ENCODE results near the gene NDUFV1.

Gene NDUFV1

DNA sequence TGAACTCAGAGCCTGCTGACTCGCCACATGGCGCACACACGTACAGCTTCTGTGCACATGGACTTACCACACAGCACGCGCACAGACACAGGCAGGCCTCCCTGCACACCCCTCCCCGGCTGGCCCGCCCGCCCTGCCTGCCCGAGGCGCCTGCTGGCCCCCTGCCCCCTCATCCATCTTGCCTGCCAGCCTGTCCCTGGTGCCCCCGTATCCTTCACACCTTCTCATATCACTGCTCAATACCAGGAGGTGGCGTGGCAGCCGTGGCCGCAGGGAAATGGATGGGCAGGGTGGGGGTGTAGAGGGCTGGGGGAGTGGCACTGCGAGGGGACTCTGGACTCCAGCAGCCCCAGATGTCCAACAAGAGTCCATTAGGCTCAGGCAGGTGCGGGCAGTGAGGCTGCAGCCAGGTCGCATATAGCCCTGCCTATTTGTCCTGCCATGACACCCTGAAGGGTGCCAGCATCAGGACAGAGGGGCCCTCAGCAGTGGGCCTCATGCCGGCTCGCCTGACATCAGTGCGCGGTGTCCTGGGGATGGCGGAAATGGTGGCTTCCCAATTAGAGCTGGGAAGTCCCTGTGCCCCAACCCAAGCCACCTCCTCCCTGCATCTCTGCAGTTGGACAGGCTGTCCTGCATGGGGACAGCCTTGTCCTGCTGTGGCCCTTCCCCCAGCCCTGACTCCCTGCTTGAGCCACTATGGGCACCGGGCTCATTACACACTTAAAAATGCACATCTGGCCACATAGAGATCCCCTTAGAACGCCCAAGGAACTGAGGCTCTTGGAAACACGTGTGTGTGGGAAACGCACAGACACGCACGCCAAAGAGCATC, 34.8 kb downstream of the NDUFV1 start:
- no peak for DNase-seq

DNA sequence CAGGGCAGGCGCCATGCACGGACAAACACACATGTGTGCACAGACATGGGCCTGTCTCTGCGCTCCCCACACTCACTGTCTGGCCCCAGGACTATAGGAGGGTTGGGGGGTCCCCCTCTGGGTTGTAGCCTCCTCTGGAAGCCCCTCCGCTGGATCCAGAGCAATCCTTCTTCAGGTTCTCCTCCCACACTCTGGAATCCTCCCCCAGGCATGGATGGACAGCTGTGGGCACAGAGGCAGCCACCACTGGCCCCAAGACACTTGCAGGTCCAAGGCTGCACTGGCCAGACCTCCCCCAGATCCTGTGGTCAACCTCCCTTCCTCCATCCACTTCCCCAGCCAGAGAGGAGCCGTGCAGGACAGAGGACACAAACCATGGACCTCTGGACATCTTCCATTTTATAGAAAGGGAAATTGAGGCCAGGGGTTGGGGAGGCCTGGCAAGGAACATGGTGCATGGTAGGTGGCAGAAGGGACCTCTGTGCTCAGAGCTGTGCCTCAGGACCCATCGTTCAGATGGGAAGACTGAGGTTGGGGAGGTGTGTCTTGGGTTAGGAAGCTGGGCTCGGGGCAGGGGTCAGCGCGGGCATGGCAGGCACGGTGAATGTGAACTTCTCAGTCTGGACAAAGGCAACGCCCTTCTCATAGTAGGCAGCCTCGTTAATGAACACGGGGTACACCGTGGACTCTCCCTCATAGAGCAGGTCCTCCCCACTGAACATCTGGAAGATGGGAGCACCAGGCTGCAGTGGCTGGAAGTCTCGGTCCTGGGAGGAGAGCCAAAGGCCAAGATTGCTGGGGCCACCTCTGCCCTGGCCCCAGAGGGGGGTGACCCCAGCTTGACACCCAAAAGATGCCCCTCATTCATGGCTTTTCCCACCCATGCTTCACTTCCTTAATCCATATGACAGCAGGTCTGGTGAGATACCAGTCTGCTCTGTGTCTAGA, 35.7 kb downstream of the NDUFV1 start:
- DNase-seq = no peak

DNA sequence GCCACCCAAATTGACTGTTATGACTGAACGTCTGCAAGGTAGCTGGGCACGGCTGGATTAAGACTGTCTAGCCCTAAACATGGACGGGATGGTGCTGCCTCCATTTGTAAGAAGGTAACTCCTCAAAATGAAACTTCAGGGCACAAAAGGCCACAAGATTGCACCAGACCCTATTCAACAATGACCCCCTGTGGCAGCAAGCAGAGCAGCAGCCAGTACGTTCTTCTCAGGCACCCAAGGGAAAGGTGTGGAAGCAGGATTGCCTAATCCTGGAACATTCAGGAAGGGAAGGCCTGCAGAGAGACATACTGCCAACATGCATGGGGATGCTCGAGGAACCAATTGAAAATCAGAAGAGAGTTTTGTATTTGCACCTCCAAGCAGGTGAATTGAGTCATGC, 37.3 kb downstream of the NDUFV1 start:
- no peak for DNase-seq

DNA sequence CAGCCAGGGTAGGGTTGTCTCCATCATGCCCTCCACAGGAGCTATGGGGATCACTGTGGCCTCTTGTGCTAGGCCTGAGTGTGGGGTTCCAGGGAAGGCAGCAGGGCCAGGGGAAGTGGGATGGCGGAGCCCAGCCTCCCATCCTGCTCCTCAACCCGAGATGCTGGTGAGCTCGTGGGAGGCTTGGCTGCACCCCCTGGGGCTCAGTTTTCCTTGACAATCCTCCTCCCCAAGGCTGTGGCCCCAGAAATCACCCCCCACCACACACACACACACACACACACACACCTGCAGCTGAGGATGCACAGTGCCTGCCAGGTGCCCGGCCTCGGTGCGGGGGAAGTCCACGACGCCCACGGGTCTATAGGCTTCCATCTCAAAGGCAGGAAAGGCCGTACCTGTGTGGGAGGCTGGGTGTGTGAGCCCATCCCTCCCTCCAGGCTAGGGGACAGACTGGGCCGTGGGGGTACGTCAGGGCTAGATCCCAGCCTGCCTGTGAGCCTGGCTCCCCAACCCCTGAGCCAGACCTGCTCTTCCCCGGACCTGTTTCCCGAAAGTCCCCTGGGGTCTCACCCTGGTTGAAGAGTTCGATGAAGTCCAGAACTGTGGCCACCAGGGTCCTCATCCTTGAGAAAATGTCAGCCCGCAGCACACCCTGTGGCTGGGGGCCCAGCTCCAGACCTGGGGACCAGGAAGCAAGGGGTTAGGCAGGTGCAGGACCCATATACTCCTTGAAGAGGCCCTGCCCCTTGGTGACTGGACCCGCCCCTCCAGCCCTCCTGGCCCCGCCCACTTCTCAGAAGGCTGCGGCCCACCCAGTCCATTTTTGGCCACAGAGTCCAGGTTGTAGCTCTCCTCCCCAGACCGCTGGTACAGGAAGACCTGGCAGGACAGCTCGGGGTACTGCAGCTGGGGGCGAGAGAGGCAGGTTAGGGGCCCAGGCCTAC, 38.0 kb downstream of the NDUFV1 start:
- DNase-seq = no peak

DNA sequence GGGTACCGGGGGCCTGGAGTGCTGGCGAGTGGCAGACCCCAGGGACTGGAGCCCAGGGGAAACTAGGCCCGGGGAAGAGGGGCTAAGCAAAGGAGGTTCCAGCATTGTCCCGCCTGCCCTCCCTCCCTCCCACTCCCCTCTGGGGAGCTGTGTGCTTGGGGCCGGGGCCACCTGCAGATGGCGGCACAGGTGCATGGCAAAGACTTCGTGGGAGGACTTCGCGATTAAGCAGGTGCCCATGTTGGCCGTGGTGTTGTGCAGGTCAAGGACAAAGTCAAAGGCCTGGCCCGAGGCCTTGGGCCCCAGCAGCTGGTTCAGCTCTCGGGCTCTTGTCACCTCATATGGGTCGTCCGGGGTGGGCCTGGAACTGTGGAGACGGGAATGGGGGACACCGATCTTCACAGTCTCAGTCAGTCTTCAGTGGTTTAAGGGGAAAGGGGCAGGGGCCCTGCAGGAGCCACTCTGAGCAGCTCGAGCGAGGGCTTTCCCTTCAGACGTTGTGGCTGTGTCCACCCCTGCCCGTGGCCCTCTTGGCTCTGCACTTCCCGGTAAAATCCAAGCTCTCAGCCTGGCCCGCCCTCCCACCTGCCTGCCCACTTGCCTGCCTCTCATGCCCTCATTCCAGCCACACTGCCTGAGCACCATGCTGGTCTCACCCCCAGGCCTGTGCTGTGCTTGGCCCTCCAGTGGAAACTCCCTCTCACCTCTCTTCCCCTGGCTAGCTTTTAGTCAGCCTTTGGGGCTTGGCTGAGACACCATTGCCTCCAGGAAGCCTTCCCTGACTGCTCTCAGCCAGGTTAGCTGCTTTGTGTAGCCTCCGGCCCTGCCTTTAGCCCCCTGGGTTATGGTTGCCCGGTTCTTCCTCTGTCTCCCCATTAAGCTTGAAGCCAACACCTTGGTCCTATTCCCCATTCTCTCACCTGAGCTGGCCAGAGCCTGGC, 39.1 kb downstream of the NDUFV1 start:
- no peak for DNase-seq

DNA sequence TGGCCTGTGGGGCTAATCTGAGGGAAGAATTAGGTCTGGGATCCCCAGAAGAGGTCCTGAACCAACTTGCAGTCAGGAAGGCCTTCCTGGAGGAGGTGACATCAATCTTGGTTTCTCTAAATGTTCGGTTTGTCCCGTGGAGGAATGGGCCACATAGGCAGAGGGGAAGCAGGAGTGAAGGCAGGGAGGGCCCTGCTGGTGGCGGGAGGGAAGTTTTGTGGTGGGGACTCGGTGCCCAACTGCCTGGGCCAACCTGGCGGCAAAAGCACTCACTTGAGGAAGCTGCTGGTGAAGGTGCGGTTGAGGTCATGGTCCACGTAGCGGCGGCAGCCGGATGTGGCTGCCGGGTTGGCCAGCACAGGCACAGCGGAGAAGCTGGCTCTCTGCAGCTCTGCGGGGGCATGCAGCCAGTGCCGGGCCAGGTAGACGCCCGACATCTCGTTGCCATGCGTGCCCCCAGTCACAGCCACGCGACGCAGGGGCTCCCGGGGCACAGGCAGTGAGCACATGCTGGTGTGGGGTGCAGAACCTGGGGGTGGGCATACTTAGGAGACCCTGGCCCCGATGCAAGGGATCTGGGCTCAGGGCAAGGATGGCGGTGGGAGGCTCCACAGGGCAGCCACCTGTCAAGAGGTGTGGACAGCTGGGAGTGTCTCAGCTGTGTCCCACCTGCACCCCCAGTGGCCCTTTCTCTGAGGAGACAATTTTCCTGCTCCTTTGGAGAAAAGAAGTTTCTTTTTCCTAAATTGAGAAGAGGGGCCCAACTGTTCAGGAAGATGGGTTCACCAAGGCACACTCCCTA, 40.0 kb downstream of the NDUFV1 start:
- DNase-seq = no peak

DNA sequence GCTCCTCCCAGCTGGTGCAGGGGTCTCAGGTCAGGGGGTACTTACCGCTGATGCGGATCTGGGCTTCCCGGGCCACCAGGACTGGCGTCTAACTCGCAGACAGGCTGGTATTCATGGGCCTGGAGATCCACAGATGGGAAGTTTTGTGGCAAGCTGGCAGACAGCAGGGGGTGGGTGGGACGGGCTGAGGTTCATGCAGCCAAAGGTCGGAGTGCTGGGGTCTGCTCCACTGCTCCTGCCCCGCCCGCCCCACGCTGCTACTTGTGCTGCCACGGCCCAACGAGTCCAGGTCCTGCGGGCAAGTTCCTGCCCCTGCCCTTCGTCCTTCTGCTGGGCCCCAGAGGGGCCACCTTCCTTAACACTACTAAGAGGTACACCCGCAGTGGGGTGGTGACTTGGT, 40.7 kb downstream of the NDUFV1 start:
- no peak for DNase-seq

DNA sequence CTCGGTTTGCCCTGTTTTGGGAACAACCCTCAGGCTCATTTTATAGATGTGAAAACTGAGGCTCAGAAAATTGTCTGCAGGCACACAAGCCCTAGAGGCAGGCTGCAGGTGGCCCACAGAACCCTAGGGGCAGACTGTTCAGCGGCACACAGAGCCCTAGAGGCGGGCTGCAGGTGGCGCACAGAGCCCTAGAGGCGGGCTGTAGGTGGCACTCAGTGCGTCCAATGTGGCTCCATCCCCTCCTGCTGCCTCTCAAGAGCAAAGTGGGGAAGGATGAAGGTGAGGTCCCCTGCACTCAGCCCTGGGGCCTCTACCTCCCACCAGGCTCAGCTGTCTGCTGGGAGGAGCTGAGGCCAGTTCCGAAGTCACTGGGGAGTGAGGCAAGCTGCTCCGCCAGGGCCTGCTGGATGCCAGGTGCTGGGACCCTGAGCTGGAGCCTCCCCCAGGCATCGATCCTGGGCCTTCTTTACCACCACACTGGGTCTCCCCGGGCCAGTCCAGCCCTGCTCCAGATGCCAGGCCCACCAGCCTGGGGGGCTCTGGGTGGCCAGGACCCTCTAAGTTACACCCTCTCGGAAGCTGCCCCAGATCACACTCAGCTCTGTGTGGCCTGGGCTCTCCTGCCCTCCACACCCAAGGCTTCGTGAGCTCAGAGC, 41.5 kb downstream of the NDUFV1 start:
- DNase-seq = peak; percentile 37

DNA sequence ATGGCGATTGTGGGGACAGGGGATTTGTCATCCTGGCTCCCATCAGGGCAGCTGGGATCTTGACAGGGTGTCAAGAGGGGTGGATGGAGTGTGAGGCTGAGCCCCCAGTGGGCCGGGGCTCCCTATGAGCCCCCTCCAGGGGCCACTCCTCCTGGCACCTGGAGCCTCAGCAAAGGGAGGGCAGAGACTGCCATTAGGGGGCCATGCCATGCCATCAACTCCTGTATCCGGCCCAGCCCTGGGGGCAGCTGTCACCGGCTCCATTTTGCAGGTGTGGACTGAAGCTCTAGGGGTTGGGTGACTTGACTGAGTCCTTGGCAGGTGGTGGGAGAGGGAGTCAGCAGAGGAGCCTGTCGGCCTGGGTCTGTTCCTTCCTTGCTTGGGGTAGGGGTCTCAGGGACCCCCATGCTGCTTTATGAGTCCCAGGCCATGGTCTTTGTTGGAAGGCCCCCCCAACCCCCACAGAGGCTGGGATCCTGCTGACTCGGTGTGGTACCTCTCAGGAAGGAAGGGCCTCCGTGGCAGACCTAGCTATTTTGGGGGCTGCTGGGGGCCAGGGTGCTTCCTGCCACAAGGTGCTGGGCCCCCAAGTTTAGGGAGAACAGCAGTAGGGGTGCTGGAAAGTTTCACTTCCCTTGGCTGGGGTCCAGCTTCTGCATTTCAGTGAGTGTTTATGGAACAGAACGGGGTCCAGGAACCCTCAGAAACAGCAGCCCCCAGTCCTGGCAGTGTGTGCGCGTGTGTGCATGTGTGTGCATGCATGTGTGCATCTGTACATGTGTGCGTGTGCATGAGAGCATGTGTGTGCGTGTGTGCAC, 42.3 kb downstream of the NDUFV1 start:
- no peak for DNase-seq

DNA sequence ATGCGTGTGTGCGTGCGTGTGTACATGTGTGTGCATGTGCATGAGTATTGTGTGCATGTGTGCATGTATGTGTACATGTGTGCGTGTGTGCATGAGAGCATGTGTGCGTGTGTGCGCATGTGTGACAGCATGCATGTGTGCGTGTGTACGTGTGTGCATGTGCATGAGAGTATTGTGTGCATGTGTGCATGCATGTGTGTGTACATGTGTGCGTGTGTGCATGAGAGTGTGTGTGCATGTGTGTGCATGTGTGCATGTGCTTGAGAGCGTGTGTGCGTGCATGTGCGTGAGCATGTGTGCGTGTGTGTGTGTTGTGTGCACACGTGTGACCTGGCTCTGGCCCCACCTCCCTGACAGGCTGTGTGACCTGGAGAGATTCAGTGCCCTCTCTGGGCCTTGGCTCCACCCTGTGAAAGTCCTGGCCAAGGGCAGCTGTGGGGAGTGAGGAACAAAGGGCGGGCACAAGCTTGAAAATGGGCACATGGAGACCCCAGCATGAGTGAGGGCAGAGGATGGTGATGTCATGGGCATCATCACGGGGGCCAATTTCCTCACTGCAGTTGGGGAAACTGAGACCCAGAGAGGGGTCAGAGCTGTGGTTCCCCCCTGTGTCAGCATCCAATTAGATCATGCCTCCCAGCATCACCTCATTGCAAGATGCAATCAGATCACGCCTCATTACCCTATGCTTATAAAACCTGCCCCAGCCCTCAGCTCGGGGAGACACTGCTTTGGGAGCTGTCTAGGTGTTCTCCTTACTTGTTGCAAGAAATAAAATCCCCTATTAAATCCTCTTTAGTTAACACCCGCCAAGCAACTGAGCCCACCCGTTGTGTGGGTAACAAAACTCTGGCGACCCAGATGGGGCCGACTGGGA, 43.1 kb downstream of the NDUFV1 start:
- DNase-seq = no peak

DNA sequence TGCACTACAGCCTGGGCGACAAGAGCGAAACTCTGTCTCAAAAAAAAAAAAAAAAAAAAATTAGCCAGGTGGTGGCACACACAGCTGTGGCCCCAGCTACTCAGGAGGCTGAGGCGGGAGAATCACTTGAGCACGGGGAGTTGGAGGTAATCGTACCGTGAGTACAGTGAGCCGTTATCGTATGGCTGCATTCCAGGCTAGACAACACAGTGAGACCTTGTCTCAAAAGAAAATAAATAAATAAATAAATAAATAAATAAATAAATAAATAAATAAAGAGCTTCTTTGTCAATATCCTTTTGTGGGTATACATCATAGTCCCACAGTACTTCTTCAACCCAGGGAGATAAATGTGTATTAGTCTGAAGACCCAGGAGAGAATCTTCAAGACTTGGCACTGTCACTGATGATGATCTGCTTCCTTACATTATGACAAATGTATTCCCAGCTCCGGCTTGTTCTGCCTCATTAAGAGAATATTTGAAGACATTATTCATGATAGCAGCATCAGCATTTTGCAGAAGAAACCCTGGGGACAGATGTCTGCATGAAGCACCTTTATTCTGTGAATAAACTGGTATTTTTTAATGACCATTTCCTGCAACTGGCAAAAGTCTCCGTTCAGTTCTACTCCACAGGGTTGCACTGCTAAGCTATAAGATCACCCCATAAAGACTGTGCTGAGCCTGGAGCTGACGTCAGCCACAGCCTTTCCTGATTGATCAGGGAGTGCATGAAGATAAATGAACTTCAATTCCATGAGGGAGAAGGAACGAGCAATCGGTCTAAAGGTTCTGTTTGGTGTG, 45.4 kb downstream of the NDUFV1 start:
- DNase-seq = no peak

DNA sequence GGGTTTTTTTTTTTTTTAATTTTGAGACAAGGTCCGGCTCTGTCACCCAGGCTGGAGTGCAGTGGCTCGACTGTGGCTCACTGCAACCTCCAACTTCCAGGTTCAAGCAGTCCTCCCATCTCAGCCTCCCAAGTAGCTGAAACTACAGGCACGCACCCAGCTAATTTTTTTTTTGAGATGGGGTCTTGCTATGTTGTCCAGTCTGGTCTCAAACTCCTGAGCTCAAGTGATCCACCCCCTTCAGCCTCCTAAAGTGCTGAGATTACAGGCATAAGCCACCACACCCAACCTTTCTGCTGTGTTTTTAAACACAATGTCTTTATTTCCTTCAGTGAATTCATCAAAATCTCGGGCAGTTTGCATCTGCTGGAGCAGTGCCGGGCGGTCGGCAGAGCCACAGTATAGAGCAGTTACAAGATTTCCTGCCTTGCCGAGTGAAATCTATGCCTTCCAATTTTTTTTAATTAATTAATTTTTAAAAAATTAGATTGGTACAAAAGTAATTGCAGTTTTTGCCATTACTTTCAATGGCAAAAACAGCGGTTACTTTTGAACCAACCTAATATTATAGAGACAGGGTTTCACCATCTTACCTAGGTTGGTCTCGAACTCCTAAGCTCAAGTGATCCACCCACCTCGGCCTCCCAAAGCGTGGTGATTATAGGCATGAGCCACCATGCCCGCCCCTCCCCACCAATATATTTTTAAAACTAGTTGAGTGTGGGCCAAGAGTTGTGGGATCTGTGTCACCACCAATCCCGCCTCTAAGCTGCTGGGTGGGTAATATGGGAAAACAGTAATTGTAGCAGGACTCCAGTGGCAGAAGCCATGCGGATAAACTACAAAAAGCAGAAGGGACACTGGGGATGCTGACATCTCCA, 46.5 kb downstream of the NDUFV1 start:
- DNase-seq = no peak

DNA sequence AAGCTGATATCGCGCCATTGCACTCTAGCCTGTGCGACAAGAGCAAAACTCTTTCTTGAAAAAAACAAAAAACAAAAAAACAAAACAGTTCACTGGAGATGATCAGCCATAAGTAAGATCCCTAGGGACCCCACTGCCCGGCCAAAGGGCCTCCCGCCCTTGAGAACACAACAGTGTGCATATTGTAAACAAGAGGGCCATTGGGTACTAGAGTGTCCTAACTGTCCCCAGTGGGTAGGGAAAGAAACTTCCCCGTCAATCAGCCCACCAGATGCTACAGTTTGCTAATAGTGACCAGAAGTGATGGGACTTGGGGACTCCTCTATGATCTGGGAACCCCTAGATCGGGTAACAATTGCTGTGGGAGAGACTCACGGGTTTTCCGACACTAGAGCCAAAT, 47.5 kb downstream of the NDUFV1 start:
- DNase-seq = no peak

DNA sequence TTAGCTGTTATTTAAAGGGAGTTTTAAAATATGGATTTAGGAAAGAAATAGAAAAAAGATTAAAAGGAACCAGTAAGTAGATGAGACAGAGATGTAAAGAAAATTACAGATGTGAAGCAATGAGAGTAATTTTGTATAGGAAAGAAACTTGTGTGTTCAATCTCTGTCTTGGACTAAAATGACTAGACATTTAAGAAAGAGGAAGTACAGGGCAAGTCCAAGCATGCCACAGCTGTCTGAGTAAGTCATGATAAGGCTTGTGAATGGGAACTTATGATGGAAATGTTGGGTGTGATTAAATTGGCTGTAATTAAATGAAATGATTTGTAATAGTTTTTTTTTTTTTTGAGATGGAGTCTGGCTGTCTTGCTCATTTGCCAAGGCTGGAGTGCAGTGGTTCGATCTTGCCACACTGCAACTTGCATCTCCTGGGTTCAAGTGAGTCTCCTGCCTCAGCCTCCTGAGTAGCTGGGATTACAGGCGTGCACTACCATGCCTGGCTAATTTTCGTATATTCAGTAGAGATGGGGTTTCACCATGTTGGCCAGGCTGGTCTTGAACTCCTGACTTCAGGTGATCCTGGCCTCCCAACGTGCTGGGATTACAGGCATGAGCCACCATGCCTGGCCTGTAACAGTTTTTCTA, 49.7 kb downstream of the NDUFV1 start:
- DNase-seq = no peak

DNA sequence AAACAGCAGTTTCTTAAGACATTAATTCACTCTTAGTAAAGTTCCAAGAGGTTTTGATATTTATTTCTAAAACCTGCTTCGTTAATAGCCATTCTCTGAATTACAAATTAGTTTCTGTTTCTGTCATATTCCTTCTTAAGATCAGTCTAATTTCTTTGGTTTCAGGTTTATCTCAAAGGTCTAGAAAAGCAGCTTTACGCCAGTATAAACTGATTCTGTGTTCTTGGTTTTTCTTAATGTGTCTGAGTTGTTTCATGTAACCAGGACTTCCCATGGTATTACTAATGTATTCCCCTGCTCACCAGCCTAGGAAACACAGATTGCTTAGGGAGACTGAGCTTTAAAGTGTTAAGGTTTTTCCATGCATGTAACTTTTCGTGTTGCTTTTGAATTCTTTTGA, 50.6 kb downstream of the NDUFV1 start:
- no peak for DNase-seq
